SK-N-SH (cell line): Measurements from ENCODE around the gene MEOX1.

Experiments used
- CHD2 ChIP-seq: fragments of 150-350 bp; IDR thresholded peaks from 2 replicates; pipeline ENCODE4 v1.6.1; 2018; ENCODE audit warnings: low read length; ENCODE audit not compliant: partially characterized antibody
- CTCF ChIP-seq: fragments of 200-600 bp; sonication (generic); IDR thresholded peaks from 2 replicates; pipeline ENCODE4 v1.6.1; 2017; ENCODE audit warnings: antibody characterized with exemption, mild to moderate bottlenecking, moderate library complexity
- MAX ChIP-seq: IDR thresholded peaks from 2 replicates; pipeline ENCODE4 v1.4.0; 2012; ENCODE audit warnings: low read depth
- MEF2A ChIP-seq: IDR thresholded peaks from 2 replicates; pipeline ENCODE4 v1.4.0; 2012; ENCODE audit warnings: low read depth, borderline replicate concordance
- PBX3 ChIP-seq: IDR thresholded peaks from 2 replicates; pipeline ENCODE4; 2012
- RAD21 ChIP-seq: IDR thresholded peaks from 2 replicates; pipeline ENCODE4 v1.6.1; 2012; ENCODE audit warnings: mild to moderate bottlenecking, low read length
- REST ChIP-seq: IDR thresholded peaks from 2 replicates; pipeline ENCODE4 v1.6.1; 2012; ENCODE audit warnings: mild to moderate bottlenecking, low read depth, low read length, moderate library complexity
- TAF1 ChIP-seq: IDR thresholded peaks from 2 replicates; pipeline ENCODE4 v1.6.1; 2012; ENCODE audit warnings: low read depth, mild to moderate bottlenecking, low read length, moderate library complexity, borderline replicate concordance
- TCF12 ChIP-seq: IDR thresholded peaks from 2 replicates; pipeline ENCODE4 v1.4.0; 2012
- TEAD4 ChIP-seq: IDR thresholded peaks from 2 replicates; pipeline ENCODE4 v1.4.0; 2012; ENCODE audit warnings: mild to moderate bottlenecking, borderline replicate concordance; ENCODE audit not compliant: insufficient read depth

- TF ChIP-seq TCF12 (no peak), MEF2A (no peak), RAD21 (peak; percentile 99), CHD2 (peak; percentile 63), TAF1 (no peak), REST (no peak), CTCF (peak; percentile 96), MAX (no peak), TEAD4 (no peak), PBX3 (no peak)
Measured at GRCh38 chr17:43694081-43694870, 32.6 kb upstream of the MEOX1 start.
